Measurements from ENCODE around the gene DISP3. TPM values are rescaled to one million over a fixed set of nuclear protein-coding genes. Genes with fewer than 3 reads are reported as not detected.

DISP3 gene
- polyA plus RNA-seq, 1 of the 3 experiments (the other 2 are of a cell fraction), result 0.08 TPM

DNA sequence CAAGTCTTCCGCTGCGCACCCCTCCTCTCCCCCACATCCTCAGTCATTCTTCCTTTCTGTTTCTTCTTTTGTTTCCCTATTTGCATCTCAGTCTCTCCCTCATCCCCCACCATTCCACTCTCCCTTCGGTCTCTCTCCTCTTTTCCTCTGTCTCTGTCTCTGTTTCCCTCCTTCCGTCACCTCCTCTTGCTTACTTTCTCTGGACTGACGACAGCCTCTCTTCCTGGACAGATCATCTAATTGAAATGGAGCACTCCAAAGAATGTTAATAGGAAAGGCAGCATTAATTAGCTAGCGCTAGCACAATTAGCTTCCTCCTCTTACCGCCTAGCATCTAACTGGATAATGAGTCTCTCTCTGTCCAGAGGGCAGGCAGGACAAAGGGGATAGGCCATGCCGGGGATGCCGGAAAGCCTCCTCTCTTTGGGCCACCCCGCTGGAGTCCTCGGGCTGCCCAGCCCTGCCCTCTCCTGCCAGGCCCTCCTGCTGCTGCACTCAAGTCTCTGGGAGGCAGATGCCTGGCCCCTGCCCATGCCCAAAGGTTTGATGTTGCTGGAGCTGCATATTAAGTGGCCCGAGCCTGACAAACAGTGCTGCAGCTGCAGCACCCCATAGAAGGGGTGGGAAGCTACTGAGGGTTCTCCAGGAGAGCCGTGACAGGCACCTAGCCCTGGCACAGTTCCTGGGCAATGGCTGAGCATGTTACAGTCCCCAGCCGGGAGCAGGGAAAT is 20.8 kb downstream of the DISP3 start:
- no peaks in the 10 kb centered on the region for H3K27me3 ChIP-seq (ENCODE audit: insufficient read depth)
- H4K20me1 ChIP-seq (ENCODE audit: insufficient read depth), result no peaks in the 10 kb centered on the region
- CTCF ChIA-PET, result interaction anchor here (1.4 to 2.0 kb wide), 2 partner anchors 18 to 138 kb away, joined by 3 to 7 read pairs; no protein-coding TSS in a partner anchor
- no peaks in the 10 kb centered on the region for H3K79me2 ChIP-seq (ENCODE audit: insufficient read depth)
- 51% methylated on average over 12 of the region's 14 CpGs for WGBS (ENCODE audit: low lambda C conversion rate)
- peaks cover 0 to 10% of the 10 kb centered on the region in 2 experiments; a peak in 1 of 4 replicates for H3K4me1 ChIP-seq (ENCODE audit: control insufficient read depth in 1 of 2, insufficient read depth in 2 of 2, low read depth in 1 of 2, low read length in 1 of 2)
- peak overlapping the region in 1 of 2 experiments; percentile 39; a peak in 1 of 4 replicates for H3K27ac ChIP-seq (ENCODE audit: low read depth in 2 of 2, low read length in 1 of 2)
- H2AFZ ChIP-seq (ENCODE audit: low read depth), result no peak overlapping the region
- no peak overlapping the region for H3K9ac ChIP-seq
- H3K36me3 ChIP-seq (replicated peaks in 1 of 2; ENCODE audit: control insufficient read depth in 1 of 2, insufficient read depth in 2 of 2, low read length in 1 of 2), result peaks cover 0 to 7% of the 10 kb centered on the region in 2 experiments
- no peaks in the 10 kb centered on the region for H3K9me2 ChIP-seq
- no peaks in the 10 kb centered on the region for H3F3A ChIP-seq (replicated peaks; ENCODE audit: insufficient read depth)
- DNase-seq, result peak; percentile 47
- TF ChIP-seq TCF12 (IDR thresholded peaks at IDR 0.05) (no peak), FOSL2 (IDR thresholded peaks at IDR 0.05; ENCODE audit: borderline replicate concordance, low read depth) (no peak), YY1 (IDR thresholded peaks at IDR 0.05; ENCODE audit: low read depth) (no peak)
- TF ChIP-seq, protein P1, sequence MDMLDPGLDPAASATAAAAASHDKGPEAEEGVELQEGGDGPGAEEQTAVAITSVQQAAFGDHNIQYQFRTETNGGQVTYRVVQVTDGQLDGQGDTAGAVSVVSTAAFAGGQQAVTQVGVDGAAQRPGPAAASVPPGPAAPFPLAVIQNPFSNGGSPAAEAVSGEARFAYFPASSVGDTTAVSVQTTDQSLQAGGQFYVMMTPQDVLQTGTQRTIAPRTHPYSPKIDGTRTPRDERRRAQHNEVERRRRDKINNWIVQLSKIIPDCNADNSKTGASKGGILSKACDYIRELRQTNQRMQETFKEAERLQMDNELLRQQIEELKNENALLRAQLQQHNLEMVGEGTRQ (IDR thresholded peaks at IDR 0.05; ENCODE audit: borderline replicate concordance, low read depth, low read length), result no peak
- H3K4me3 ChIP-seq (ENCODE audit: low read depth in 2 of 2, low read length in 1 of 2), result no peak overlapping the region
- H3K9me3 ChIP-seq, result no peaks in the 10 kb centered on the region
- POLR2A ChIA-PET, result no interaction called here
- H3K4me2 ChIP-seq, result no peak overlapping the region

DNA sequence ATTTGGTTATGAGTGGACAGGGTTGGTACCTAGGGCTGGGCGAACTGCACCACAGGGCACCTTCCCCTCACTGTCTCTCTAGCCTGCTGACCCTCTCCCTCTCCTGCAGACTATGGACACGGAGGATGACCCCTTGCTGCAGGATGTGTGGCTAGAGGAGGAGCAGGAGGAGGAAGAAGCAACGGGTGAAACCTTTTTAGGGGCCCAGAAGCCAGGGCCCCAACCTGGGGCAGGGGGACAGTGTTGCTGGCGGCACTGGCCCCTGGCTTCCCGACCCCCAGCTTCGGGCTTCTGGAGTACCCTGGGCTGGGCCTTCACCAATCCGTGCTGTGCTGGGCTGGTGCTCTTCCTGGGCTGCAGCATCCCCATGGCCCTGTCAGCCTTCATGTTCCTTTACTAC is 21.9 kb downstream of the DISP3 start:
- Histone ChIP-seq H3K9me3 (peaks cover 4% of the 10 kb centered on the region; the same call in 1 of the 2 replicates), H3K27me3 (ENCODE audit: insufficient read depth) (no peaks in the 10 kb centered on the region), H3K4me3 (ENCODE audit: low read depth in 2 of 2, low read length in 1 of 2) (no peak overlapping the region), H3K4me2 (no peak overlapping the region), H3K9ac (no peak overlapping the region), H3K36me3 (replicated peaks in 1 of 2; ENCODE audit: control insufficient read depth in 1 of 2, insufficient read depth in 2 of 2, low read length in 1 of 2) (peaks cover 0 to 11% of the 10 kb centered on the region in 2 experiments), H3K4me1 (ENCODE audit: control insufficient read depth in 1 of 2, insufficient read depth in 2 of 2, low read depth in 1 of 2, low read length in 1 of 2) (peaks cover 0 to 10% of the 10 kb centered on the region in 2 experiments; a peak in 1 of 4 replicates), H3K9me2 (no peaks in the 10 kb centered on the region), H4K20me1 (ENCODE audit: insufficient read depth) (no peaks in the 10 kb centered on the region), H2AFZ (ENCODE audit: low read depth) (no peak overlapping the region), H3K79me2 (ENCODE audit: insufficient read depth) (no peaks in the 10 kb centered on the region), H3K27ac (ENCODE audit: low read depth in 2 of 2, low read length in 1 of 2) (no peak overlapping the region), H3F3A (replicated peaks; ENCODE audit: insufficient read depth) (no peaks in the 10 kb centered on the region)
- ChIA-PET CTCF (no interaction called here), POLR2A (no interaction called here)
- WGBS (ENCODE audit: low lambda C conversion rate), result 54% methylated on average over 4 of the region's 7 CpGs
- DNase-seq, result no peak
- no peak for TF ChIP-seq SIN3A (IDR thresholded peaks at IDR 0.05; ENCODE audit: borderline replicate concordance, low read depth, low read length)
- TF ChIP-seq NRF1 (IDR thresholded peaks at IDR 0.05; ENCODE audit: low read depth, low read length), result no peak
- TF ChIP-seq, protein P2, sequence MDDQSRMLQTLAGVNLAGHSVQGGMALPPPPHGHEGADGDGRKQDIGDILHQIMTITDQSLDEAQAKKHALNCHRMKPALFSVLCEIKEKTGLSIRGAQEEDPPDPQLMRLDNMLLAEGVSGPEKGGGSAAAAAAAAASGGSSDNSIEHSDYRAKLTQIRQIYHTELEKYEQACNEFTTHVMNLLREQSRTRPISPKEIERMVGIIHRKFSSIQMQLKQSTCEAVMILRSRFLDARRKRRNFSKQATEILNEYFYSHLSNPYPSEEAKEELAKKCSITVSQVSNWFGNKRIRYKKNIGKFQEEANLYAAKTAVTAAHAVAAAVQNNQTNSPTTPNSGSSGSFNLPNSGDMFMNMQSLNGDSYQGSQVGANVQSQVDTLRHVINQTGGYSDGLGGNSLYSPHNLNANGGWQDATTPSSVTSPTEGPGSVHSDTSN (IDR thresholded peaks at IDR 0.05), result no peak
- TF ChIP-seq YY1 (IDR thresholded peaks at IDR 0.05; ENCODE audit: low read depth), result no peak
- TF ChIP-seq RAD21 (IDR thresholded peaks at IDR 0.05; ENCODE audit: low read length), result no peak
- no peak for TF ChIP-seq MEF2A (IDR thresholded peaks at IDR 0.05; ENCODE audit: borderline replicate concordance, low read depth)
- TF ChIP-seq, protein P3, sequence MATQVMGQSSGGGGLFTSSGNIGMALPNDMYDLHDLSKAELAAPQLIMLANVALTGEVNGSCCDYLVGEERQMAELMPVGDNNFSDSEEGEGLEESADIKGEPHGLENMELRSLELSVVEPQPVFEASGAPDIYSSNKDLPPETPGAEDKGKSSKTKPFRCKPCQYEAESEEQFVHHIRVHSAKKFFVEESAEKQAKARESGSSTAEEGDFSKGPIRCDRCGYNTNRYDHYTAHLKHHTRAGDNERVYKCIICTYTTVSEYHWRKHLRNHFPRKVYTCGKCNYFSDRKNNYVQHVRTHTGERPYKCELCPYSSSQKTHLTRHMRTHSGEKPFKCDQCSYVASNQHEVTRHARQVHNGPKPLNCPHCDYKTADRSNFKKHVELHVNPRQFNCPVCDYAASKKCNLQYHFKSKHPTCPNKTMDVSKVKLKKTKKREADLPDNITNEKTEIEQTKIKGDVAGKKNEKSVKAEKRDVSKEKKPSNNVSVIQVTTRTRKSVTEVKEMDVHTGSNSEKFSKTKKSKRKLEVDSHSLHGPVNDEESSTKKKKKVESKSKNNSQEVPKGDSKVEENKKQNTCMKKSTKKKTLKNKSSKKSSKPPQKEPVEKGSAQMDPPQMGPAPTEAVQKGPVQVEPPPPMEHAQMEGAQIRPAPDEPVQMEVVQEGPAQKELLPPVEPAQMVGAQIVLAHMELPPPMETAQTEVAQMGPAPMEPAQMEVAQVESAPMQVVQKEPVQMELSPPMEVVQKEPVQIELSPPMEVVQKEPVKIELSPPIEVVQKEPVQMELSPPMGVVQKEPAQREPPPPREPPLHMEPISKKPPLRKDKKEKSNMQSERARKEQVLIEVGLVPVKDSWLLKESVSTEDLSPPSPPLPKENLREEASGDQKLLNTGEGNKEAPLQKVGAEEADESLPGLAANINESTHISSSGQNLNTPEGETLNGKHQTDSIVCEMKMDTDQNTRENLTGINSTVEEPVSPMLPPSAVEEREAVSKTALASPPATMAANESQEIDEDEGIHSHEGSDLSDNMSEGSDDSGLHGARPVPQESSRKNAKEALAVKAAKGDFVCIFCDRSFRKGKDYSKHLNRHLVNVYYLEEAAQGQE (IDR thresholded peaks at IDR 0.05; ENCODE audit: low read depth, low read length), result no peak
- TF ChIP-seq EZH2phosphoT487 (IDR thresholded peaks at IDR 0.05; ENCODE audit: borderline replicate concordance, low read depth), result no peak
- no peak for TF ChIP-seq TEAD4 (IDR thresholded peaks at IDR 0.05; ENCODE audit: borderline replicate concordance, insufficient read depth)
- no peak for TF ChIP-seq FOXJ3 (CRISPR knock-in tag; IDR thresholded peaks at IDR 0.05)
- TF ChIP-seq RCOR1 (IDR thresholded peaks at IDR 0.05; ENCODE audit: low read length), result no peak
- TF ChIP-seq, protein P4, sequence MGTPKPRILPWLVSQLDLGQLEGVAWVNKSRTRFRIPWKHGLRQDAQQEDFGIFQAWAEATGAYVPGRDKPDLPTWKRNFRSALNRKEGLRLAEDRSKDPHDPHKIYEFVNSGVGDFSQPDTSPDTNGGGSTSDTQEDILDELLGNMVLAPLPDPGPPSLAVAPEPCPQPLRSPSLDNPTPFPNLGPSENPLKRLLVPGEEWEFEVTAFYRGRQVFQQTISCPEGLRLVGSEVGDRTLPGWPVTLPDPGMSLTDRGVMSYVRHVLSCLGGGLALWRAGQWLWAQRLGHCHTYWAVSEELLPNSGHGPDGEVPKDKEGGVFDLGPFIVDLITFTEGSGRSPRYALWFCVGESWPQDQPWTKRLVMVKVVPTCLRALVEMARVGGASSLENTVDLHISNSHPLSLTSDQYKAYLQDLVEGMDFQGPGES (IDR thresholded peaks at IDR 0.05; ENCODE audit: low read depth, low read length), result no peak
